ENCODE results near the gene CPN1. TPM values are rescaled to one million over a fixed set of nuclear protein-coding genes. Genes with fewer than 3 reads are reported as not detected.

Gene CPN1
- total RNA-seq, 2 experiments from 2014 or later: not detected

DNA sequence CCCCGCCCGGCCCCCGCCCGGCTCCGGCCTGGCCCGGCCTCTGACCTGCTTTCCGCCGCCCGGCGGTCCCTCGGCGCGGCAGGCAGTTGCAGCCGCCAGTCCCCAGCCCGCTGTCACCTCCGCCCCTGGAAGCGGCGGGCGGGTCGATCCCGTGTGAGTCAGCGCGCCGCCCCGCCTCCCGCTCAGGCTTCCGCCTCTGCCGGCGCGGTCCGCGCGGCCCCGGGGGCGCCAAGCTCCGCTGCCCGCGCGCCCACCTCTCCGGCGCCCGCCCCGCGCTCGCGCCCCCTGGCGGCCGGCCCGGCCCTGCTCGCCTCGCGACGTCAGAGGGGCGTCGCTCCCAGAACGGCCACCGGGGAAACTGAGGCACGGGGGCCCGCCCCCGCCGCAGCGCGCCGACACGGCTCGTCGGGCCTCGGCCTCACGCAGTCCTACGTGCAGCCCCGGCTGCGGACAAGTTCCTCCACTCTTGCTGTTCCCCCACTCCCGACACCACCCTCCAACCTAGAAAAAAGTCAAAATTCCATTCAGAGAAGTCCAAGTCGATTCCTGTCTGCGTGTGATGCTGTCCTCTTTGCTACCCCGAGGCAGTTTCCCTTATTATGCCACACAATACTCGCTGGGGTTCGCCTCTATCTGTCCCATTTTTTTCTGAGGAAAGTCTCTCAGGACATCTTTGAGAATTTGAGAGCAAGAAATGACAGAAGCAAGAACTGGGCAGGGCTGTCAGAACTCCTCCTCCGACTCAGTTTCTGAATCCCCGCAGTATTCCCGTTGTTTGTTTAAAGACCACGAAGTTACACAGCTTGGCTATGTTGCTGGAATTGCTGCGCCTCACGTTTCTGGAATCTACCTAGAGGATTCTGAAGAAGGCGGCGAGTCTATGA is 71.6 kb downstream of the CPN1 start, which contains the start of gene DNMBP:
DNMBP (minus strand) TSS at position 155 of the 884 bp plus-strand sequence. CDS start 37,823 bp downstream, outside the sequence.
- no peak within 1 kb of the TSS for H3K27ac Mint-ChIP-seq
- H3K4me1 Mint-ChIP-seq: peaks cover 49% of the 10 kb centered on the region
- ChIA-PET POLR2A (interaction anchor here (1.0 to 2.2 kb wide), 7 partner anchors 8 to 278 kb away, joined by 3 to 9 read pairs (median 3); partner anchors contain the start of genes COX15 and CUTC), CTCF (interaction anchor here (0.6 to 2.9 kb wide), 23 partner anchors 9 to 582 kb away, joined by 3 to 22 read pairs (median 6); partner anchors contain the start of genes COX15, CUTC and ENTPD7)
- peak within 1 kb of the TSS; percentile 83 for H3K4me3 Mint-ChIP-seq
- H3K27me3 Mint-ChIP-seq: peaks cover 25% of the 10 kb centered on the region
- no peaks in the 10 kb centered on the region for H3K36me3 Mint-ChIP-seq (ENCODE audit: low read depth)
- H3K9me3 Mint-ChIP-seq: no peaks in the 10 kb centered on the region
- DNase-seq: peak; percentile 83

DNA sequence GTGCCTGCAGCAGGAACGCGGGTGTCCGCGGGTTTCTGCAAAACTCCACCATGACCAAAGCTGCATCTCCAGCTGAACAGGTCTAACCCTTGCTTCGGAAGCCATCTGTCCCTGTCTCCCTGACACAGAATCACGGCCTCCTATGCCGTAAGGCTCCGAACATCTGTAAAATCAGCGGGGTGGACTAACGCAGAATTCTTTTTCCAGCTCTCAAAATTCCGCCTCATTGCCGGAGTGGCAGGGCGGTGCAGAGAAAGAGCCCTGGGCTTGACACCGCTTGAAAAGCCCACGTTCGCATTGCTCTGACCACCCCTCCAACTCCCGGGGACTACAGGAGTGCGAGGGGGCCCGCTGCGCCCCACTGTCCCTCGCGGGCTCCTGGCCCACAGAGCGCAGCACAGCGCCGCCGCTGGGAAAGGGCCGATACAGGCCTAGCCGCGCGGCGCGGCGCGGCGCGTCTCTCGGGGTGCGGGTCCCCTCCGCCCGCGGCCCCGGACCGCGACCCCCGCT is 72.3 kb downstream of the CPN1 start:
- peak; percentile 17 for DNase-seq
- ChIA-PET CTCF (interaction anchor here (0.6 to 2.9 kb wide), 25 partner anchors 9 to 583 kb away, joined by 3 to 22 read pairs (median 6); partner anchors contain the start of genes COX15, CUTC, ENTPD7 and ERLIN1), POLR2A (interaction anchor here (1.0 to 2.2 kb wide), 6 partner anchors 9 to 163 kb away, joined by 3 to 9 read pairs (median 5); no protein-coding TSS in a partner anchor)
- Mint-ChIP-seq H3K36me3 (ENCODE audit: low read depth) (no peaks in the 10 kb centered on the region), H3K9me3 (no peaks in the 10 kb centered on the region), H3K4me3 (peak overlapping the region; percentile 81), H3K27me3 (peaks cover 25% of the 10 kb centered on the region), H3K27ac (no peak overlapping the region), H3K4me1 (peaks cover 49% of the 10 kb centered on the region)

DNA sequence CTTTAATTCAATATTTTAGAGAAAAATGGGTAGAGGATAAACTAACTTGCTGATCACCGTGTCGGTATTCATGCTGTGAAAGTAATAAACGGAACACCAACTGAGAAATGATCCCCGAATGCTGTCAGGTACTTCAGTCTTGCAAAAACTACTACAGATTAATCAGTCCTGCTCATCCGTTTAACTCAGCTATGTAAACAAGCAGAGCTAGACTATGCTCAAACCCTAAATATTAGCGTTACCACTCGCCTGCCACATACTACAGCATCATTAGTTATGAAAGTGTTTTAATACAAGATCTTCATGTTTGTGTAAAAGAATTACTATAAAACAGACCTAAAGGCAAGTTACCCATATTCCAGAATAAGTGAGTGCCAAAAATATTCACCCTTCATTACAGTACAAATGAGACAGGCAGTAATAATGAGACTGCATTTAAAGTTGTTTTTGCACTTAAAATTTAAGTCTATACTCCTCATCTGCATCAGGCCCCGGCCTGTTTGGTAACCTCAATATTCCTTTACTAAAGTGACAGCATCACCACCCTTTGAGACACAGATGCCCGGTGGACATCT is 72.9 kb downstream of the CPN1 start:
- Mint-ChIP-seq H3K27ac (no peak overlapping the region), H3K36me3 (ENCODE audit: low read depth) (no peaks in the 10 kb centered on the region), H3K4me1 (peaks cover 49% of the 10 kb centered on the region), H3K27me3 (peaks cover 25% of the 10 kb centered on the region), H3K4me3 (peak overlapping the region; percentile 81), H3K9me3 (no peaks in the 10 kb centered on the region)
- no peak for DNase-seq
- ChIA-PET POLR2A (interaction anchor here (1.2 to 2.2 kb wide), 3 partner anchors 12 to 163 kb away, joined by 3 to 9 read pairs (median 7); no protein-coding TSS in a partner anchor), CTCF (interaction anchor here (0.7 to 2.9 kb wide), 22 partner anchors 8 to 350 kb away, joined by 3 to 22 read pairs (median 6); partner anchors contain the start of genes COX15, CUTC, ENTPD7 and ERLIN1)

DNA sequence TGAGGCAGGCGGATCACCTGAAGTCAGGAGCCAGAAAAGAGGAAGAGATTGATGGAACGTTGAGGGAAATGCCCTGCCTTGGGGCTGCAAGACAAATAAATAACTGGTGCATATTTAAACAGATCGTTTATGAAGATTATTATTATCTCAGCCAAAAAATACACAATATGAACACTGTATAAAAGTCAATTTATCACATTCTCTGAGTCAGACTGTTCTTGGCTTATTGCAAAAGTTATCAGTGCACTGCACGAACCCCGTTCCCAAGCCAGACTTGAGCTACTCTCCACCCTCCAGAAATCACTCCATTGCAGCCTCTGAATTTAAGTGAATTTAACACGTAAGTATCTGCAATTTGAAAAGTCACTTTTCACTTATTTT is 73.5 kb downstream of the CPN1 start:
- CTCF ChIA-PET: interaction anchor here (1.1 to 2.9 kb wide), 12 partner anchors 7 to 276 kb away, joined by 3 to 13 read pairs (median 6); partner anchors contain the start of genes COX15 and CUTC
- peak overlapping the region; percentile 81 for H3K4me3 Mint-ChIP-seq
- peaks cover 25% of the 10 kb centered on the region for H3K27me3 Mint-ChIP-seq
- peaks cover 49% of the 10 kb centered on the region for H3K4me1 Mint-ChIP-seq
- POLR2A ChIA-PET: interaction anchor here (1.1 to 2.2 kb wide), 3 partner anchors 12 to 276 kb away, joined by 3 to 9 read pairs (median 7); partner anchors contain the start of gene CUTC
- no peaks in the 10 kb centered on the region for H3K9me3 Mint-ChIP-seq
- H3K27ac Mint-ChIP-seq: no peak overlapping the region
- no peak for DNase-seq
- H3K36me3 Mint-ChIP-seq (ENCODE audit: low read depth): no peaks in the 10 kb centered on the region

DNA sequence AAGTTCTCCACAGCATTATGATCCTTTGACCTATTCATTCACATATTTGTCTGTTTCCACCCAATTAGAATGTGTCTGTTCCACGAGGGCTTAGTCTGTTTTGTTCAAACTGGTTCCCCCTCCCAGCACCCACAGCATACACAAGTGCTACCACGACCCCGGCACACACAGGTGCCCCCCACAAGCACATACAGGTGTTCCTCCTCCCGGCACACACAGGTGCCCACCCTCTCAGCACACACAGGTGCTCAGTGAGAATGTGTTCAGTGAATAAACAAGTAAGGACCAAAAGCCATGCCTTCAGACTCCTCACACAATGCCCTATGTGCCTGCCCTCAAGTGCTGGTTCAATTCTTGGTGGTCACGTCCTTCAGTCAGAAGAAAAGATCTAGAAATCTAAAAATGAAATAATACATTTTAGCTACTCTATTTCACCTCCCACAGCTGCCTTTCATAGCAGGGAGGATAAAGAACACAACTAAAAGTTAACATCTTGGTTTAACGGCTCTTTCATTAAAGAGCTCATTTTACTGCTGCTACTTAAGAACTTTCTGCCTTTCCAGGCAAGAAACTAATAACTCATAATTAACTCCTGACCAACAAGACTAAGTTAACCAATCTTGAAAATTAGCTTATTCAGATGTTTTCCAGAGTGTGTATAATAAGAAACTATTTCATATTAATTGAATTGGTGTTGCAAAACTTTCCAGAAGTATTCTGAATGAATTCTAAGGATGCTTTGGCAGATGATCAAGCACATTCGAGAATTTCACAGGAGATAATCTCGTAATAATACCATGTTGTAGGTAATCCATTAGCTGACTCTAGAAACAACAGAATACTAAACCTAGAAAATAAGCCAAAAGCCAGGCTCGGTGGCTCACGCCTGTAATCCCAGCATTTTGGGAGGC is 74.2 kb downstream of the CPN1 start:
- no peak for DNase-seq
- CTCF ChIA-PET: interaction anchor here (1.1 to 2.9 kb wide), 3 partner anchors 7 to 162 kb away, joined by 4 to 12 read pairs (median 8); no protein-coding TSS in a partner anchor
- Mint-ChIP-seq H3K4me1 (peaks cover 49% of the 10 kb centered on the region), H3K27me3 (peaks cover 25% of the 10 kb centered on the region), H3K36me3 (ENCODE audit: low read depth) (no peaks in the 10 kb centered on the region), H3K4me3 (peak overlapping the region; percentile 32), H3K27ac (no peak overlapping the region), H3K9me3 (no peaks in the 10 kb centered on the region)
- POLR2A ChIA-PET: interaction anchor here (1.1 kb wide), 1 partner anchor 275 kb away, joined by 3 read pairs; the partner anchor contains the start of gene CUTC

DNA sequence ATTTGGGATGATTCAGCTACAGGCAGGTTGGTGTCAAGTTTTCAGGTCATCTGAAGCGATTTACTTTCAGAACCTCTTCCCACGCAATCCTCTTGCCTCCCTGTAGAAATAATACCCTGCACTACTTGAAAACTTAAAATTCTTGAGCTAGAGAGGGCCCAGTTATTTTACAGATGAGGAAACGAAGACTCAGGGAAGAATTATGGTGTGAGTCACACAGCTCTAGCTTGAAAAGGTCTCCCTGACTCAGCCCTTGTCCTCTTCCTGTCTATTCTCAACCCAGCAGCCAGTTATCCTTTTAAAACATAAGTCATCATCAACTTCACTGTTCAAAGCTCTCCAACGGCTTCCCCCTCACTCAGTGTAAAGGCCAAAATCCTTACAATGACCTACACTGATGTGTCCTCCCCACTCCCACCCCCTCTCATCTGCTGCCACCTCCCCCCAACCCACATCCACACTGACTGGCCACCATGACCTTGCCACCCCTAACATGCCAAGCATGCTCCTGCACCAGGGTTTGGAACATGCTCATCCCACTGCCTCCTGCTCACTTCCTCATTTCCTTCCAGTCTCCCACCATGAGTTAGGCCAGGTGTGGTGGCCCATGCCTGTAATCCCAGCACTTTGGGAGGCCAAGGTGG is 75.3 kb downstream of the CPN1 start:
- peak overlapping the region; percentile 51 for H3K27ac Mint-ChIP-seq
- H3K27me3 Mint-ChIP-seq: peaks cover 22% of the 10 kb centered on the region
- no peak overlapping the region for H3K4me3 Mint-ChIP-seq
- peaks cover 49% of the 10 kb centered on the region for H3K4me1 Mint-ChIP-seq
- DNase-seq: peak; percentile 17
- ChIA-PET CTCF (interaction anchor here (0.6 to 1.9 kb wide), 7 partner anchors 9 to 274 kb away, joined by 3 to 7 read pairs (median 4); partner anchors contain the start of gene CUTC), POLR2A (interaction anchor here (1.8 kb wide), 1 partner anchor 12 kb away, joined by 7 read pairs; no protein-coding TSS in a partner anchor)
- no peaks in the 10 kb centered on the region for H3K9me3 Mint-ChIP-seq
- no peaks in the 10 kb centered on the region for H3K36me3 Mint-ChIP-seq (ENCODE audit: low read depth)

DNA sequence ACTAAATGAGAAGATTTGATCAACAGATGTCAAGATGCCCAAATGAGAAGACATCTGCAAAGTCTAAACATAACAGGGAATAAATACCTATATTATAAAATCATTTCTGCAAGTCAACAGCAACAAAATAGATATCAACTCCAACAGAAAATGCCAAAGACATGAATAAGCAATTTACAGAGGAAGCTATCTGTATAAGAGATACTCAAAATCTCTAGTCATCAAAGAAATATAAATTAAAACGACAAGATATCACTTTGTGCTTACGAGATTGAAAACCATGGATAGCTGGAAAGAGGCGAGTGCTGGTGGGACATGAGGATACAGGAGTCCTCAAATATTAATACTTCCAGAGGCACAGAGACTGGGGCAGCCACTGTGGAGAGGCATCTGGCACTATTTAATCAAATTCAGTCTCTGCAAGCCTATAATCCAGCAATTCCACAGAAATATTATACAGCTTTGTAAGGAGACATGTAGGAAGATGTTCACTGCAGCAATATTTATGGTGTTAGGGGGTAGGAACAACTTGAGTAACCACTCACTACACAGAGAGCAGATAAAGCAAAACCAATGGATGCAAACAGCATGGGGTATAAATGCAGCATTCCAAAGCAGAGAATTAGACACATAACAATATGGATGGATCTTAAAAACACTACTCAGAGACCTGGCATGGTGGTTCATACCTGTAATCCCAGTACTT is 76.7 kb downstream of the CPN1 start:
- Mint-ChIP-seq H3K27me3 (peaks cover 10% of the 10 kb centered on the region), H3K4me1 (peaks cover 41% of the 10 kb centered on the region), H3K36me3 (ENCODE audit: low read depth) (no peaks in the 10 kb centered on the region), H3K9me3 (no peaks in the 10 kb centered on the region), H3K27ac (no peak overlapping the region), H3K4me3 (no peak overlapping the region)
- no peak for DNase-seq
- CTCF ChIA-PET: interaction anchor here (0.6 to 1.9 kb wide), 3 partner anchors 11 to 333 kb away, joined by 3 to 6 read pairs (median 4); no protein-coding TSS in a partner anchor
- POLR2A ChIA-PET: interaction anchor here (1.8 kb wide), 1 partner anchor 10 kb away, joined by 7 read pairs; no protein-coding TSS in a partner anchor

DNA sequence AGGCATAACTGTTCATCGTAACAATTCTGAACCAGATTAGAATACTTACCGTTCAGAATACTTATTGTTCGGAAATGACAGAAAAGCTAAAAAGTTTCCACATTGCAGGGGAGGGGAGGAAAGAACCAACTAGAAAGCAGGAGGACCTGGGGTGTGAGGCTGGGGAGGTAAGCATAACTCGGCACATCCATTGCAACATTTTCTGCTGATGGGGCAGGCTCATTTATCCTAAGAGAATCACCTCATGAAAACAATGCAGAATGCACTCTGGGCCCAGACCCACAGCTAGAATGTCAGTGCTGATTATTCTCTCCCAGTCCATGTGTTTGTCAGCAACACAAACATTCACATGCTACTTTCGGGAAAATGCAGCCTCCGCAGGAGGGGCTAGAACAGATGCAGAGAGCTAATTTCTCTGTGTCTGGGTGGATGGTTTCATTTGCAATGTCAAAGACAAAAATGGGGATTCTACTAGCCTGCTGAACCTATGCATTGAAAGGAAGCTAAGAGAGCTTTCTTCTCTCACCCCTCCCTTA is 81.5 kb downstream of the CPN1 start:
- Mint-ChIP-seq H3K36me3 (ENCODE audit: low read depth) (no peaks in the 10 kb centered on the region), H3K4me3 (no peak overlapping the region), H3K27me3 (no peaks in the 10 kb centered on the region), H3K9me3 (no peaks in the 10 kb centered on the region), H3K4me1 (peaks cover 10% of the 10 kb centered on the region), H3K27ac (no peak overlapping the region)
- POLR2A ChIA-PET: no interaction called here
- CTCF ChIA-PET: interaction anchor here (0.8 to 2.6 kb wide), 2 partner anchors 9 to 154 kb away, joined by 3 to 8 read pairs; partner anchors contain the start of gene DNMBP
- no peak for DNase-seq

DNA sequence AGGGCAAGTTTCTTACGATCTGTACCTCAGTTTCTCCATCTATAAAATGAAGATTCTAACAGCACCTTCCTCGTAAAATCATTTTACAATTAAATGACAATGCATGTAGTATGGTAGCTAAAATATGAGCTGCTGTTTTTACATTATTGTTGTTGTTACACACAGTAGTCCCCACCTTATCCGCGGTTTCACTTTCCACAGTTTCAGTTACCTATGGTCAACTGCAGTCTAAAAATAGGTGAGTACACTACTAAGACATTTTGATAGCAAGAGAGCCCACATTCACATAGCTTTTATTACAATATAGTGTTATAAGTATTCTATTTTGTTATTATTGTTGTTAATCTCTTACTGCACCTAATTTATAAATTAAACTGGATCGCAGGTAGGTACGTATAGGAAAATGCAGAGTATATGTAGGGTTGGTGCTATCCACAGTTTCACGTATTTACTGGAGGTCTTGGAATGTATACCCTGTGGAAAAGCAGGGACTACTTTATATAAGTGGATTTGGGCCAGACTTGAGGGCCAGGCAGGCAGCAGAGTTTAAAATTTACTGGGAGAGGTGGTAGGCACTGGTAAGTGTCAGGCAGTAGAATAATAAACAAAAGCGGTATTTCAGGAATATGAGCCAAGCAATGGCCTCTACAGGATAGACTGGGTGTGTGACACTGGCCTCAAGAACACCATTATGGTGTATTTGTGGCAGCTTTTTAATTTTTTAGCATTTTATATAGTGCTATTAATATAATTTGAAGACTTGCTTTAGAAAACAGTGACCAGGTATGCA is 82.2 kb downstream of the CPN1 start:
- ChIA-PET POLR2A (no interaction called here), CTCF (interaction anchor here (0.8 to 2.6 kb wide), 3 partner anchors 10 to 154 kb away, joined by 3 to 8 read pairs (median 7); partner anchors contain the start of gene DNMBP)
- no peak for DNase-seq
- H3K27me3 Mint-ChIP-seq: no peaks in the 10 kb centered on the region
- H3K27ac Mint-ChIP-seq: no peak overlapping the region
- no peaks in the 10 kb centered on the region for H3K36me3 Mint-ChIP-seq (ENCODE audit: low read depth)
- H3K4me1 Mint-ChIP-seq: peaks cover 15% of the 10 kb centered on the region
- H3K9me3 Mint-ChIP-seq: no peaks in the 10 kb centered on the region
- H3K4me3 Mint-ChIP-seq: no peak overlapping the region

DNA sequence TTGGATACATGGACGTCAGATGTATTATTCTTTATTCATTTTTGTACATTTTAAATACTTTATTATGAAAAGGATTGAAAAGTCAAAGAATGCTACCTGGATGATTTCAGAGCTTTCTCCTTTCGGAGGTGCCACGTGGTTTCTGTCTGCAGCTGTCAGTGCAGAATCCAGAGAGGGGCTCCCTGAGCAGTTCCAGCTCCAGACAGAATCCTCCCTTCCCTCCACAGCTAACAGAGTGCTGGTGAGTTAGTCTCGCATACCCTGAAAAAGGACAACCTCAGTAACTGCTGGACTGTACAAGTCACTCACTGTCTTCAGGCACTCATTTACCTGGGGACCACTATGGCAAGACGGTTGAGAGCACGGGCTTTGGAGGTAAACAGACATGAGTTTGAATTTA is 82.8 kb downstream of the CPN1 start:
- H3K36me3 Mint-ChIP-seq (ENCODE audit: low read depth): no peaks in the 10 kb centered on the region
- ChIA-PET CTCF (interaction anchor here (0.8 to 1.1 kb wide), 2 partner anchors 10 to 153 kb away, joined by 3 to 7 read pairs; partner anchors contain the start of gene DNMBP), POLR2A (no interaction called here)
- H3K4me1 Mint-ChIP-seq: peaks cover 21% of the 10 kb centered on the region
- no peak overlapping the region for H3K4me3 Mint-ChIP-seq
- no peak overlapping the region for H3K27ac Mint-ChIP-seq
- no peaks in the 10 kb centered on the region for H3K9me3 Mint-ChIP-seq
- no peaks in the 10 kb centered on the region for H3K27me3 Mint-ChIP-seq
- no peak for DNase-seq

Measured in activated CD4-positive, alpha-beta memory T cell treated with anti-CD3 and anti-CD28 coated beads, Interleukin-2, amount 10 ng/mL, durations not matched to agents 7 days and 5 days (primary cell).